SK-N-SH treated with all-trans-retinoic acid at 6 μM for 48 hours (cell line): ENCODE measurements around the gene TMEM125.

Experiments used
- ATAC-seq: fragments of 200-7000 bp; cut with Tn5 transposase; 3 replicates; pipeline ENCODE4 v1.9.1; 2020; ENCODE audit warnings: mild to moderate bottlenecking, moderate library complexity
- ARNTL ChIP-seq: fragments of 450-650 bp; formaldehyde crosslinking; IDR thresholded peaks from 2 replicates; pipeline ENCODE4 v1.5.0; 2020; ENCODE audit warnings: low read depth, mild to moderate bottlenecking, moderate library complexity, borderline replicate concordance
- BACH2 ChIP-seq: fragments of 250-450 bp; sonication (Bioruptor Pico); IDR thresholded peaks from 2 replicates; pipeline ENCODE4 v1.9.0; 2021; ENCODE audit warnings: mild to moderate bottlenecking, borderline replicate concordance
- CSDC2 ChIP-seq: fragments of 250-450 bp; sonication (Bioruptor Pico); IDR thresholded peaks from 2 replicates; pipeline ENCODE4 v1.5.0; 2020; ENCODE audit warnings: mild to moderate bottlenecking, moderate library complexity
- ESRRG ChIP-seq: fragments of 250-450 bp; sonication (Bioruptor Pico); IDR thresholded peaks from 2 replicates; pipeline ENCODE4 v1.6.1; 2021; ENCODE audit warnings: mild to moderate bottlenecking
- GLIS3 ChIP-seq: fragments of 250-450 bp; sonication (Bioruptor Pico); IDR thresholded peaks from 2 replicates; pipeline ENCODE4 v1.5.0; 2020; ENCODE audit warnings: mild to moderate bottlenecking, moderate library complexity
- ISL1 ChIP-seq: fragments of 250-450 bp; sonication (Bioruptor Pico); IDR thresholded peaks from 2 replicates; pipeline ENCODE4 v2.1.2; 2022; ENCODE audit warnings: mild to moderate bottlenecking, moderate library complexity
- OSR1 ChIP-seq: fragments of 250-450 bp; sonication (Bioruptor Pico); IDR thresholded peaks from 2 replicates; pipeline ENCODE4 v1.8.0; 2022; ENCODE audit warnings: moderate library complexity, mild to moderate bottlenecking, inconsistent platforms
- PPARA ChIP-seq: fragments of 250-450 bp; sonication (Bioruptor Pico); IDR thresholded peaks from 2 replicates; pipeline ENCODE4 v1.5.0; 2020; ENCODE audit warnings: mild to moderate bottlenecking, borderline replicate concordance
- RARB ChIP-seq: fragments of 250-450 bp; sonication (Bioruptor Pico); IDR thresholded peaks from 2 replicates; pipeline ENCODE4 v1.8.0; 2021; ENCODE audit warnings: mild to moderate bottlenecking, moderate library complexity
- SNAI2 ChIP-seq: fragments of 250-450 bp; sonication (Bioruptor Pico); IDR thresholded peaks from 2 replicates; pipeline ENCODE4 v1.5.0; 2020; ENCODE audit warnings: mild to moderate bottlenecking, moderate library complexity
- TCF4 ChIP-seq: fragments of 250-450 bp; sonication (Bioruptor Pico); IDR thresholded peaks from 2 replicates; pipeline ENCODE4 v1.8.0; 2021; ENCODE audit warnings: mild to moderate bottlenecking, moderate library complexity, borderline replicate concordance
- TOX ChIP-seq: fragments of 250-450 bp; sonication (Bioruptor Pico); IDR thresholded peaks from 2 replicates; pipeline ENCODE4 v1.8.0; 2021; ENCODE audit warnings: mild to moderate bottlenecking, moderate library complexity, borderline replicate concordance
- ZC3H10 ChIP-seq: fragments of 250-450 bp; sonication (Bioruptor Pico); IDR thresholded peaks from 2 replicates; pipeline ENCODE4 v1.5.1; 2021; ENCODE audit warnings: mild to moderate bottlenecking, moderate library complexity
- ZFP3 ChIP-seq: fragments of 250-450 bp; sonication (Bioruptor Pico); IDR thresholded peaks from 2 replicates; pipeline ENCODE4 v1.5.0; 2020; ENCODE audit warnings: mild to moderate bottlenecking, moderate library complexity
- ZFP30 ChIP-seq: fragments of 450-650 bp; formaldehyde crosslinking; IDR thresholded peaks from 2 replicates; pipeline ENCODE4 v1.5.0; 2022; ENCODE audit warnings: mild to moderate bottlenecking, moderate library complexity
- ZNF70 ChIP-seq: fragments of 450-650 bp; formaldehyde crosslinking; IDR thresholded peaks from 2 replicates; pipeline ENCODE4 v1.5.0; 2020; ENCODE audit warnings: mild to moderate bottlenecking, moderate library complexity
- ZNF8 ChIP-seq: fragments of 450-650 bp; formaldehyde crosslinking; IDR thresholded peaks from 2 replicates; pipeline ENCODE4 v1.5.0; 2020; ENCODE audit warnings: mild to moderate bottlenecking, moderate library complexity
- TF ChIP-seq, protein P1 (sequence below): fragments of 250-450 bp; sonication (Bioruptor Pico); IDR thresholded peaks from 2 replicates; pipeline ENCODE4 v1.8.0; 2020; ENCODE audit warnings: mild to moderate bottlenecking, moderate library complexity, borderline replicate concordance
- TF ChIP-seq, protein P2 (sequence below): fragments of 250-450 bp; sonication (Bioruptor Pico); IDR thresholded peaks from 2 replicates; pipeline ENCODE4 v1.5.1; 2021; ENCODE audit warnings: mild to moderate bottlenecking, moderate library complexity
- TF ChIP-seq, protein P3 (sequence below): fragments of 250-450 bp; sonication (Bioruptor Pico); IDR thresholded peaks from 2 replicates; pipeline ENCODE4 v1.8.0; 2021; ENCODE audit warnings: low read depth, mild to moderate bottlenecking, moderate library complexity, borderline replicate concordance

Gene TMEM125

DNA sequence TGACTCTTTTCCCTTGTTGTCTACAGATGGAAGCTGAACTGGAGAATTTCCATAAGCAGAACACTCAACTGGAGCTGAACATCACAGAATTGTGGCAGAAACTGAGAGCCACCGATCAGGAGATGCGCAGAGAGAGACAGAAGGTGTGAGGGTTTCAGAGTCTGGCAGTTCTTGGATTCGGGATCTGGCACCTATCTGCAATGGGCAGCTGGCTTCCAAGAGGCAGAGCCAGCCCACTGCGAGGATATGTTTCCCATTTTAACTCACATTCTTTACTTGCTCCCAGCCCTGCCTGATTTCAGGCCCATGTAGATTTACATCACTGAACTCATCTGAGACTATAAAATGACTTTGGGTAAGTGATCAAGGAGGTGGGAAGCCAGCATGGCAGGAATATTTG is 37.3 kb upstream of the TMEM125 start (continued):
- TF ChIP-seq, protein P1, sequence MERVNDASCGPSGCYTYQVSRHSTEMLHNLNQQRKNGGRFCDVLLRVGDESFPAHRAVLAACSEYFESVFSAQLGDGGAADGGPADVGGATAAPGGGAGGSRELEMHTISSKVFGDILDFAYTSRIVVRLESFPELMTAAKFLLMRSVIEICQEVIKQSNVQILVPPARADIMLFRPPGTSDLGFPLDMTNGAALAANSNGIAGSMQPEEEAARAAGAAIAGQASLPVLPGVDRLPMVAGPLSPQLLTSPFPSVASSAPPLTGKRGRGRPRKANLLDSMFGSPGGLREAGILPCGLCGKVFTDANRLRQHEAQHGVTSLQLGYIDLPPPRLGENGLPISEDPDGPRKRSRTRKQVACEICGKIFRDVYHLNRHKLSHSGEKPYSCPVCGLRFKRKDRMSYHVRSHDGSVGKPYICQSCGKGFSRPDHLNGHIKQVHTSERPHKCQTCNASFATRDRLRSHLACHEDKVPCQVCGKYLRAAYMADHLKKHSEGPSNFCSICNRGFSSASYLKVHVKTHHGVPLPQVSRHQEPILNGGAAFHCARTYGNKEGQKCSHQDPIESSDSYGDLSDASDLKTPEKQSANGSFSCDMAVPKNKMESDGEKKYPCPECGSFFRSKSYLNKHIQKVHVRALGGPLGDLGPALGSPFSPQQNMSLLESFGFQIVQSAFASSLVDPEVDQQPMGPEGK (CRISPR knock-in tag) = no peak
- TF ChIP-seq, all 23 proteins: peak for 0

DNA sequence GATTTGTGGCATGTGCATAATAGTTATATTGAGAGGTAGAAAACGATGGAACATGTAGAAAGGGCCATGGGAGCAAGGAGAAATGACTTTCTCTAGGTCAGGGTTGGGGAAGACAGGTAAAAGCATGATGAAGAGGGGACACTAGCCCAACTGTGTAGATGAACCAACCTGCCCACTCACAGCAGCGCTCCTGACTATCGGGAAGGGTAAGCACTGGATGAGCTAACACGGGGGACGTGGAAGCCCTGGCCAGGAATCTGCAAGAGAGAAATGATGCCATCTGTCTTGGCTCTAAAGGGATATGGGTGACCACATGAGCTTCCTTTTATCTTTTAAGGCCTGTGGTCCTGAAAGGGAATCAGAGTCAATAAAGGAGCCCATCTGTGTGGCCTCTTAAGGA is 36.2 kb upstream of the TMEM125 start:
- TF ChIP-seq ZNF70 (CRISPR knock-in tag) = no peak
- TF ChIP-seq, protein P2, sequence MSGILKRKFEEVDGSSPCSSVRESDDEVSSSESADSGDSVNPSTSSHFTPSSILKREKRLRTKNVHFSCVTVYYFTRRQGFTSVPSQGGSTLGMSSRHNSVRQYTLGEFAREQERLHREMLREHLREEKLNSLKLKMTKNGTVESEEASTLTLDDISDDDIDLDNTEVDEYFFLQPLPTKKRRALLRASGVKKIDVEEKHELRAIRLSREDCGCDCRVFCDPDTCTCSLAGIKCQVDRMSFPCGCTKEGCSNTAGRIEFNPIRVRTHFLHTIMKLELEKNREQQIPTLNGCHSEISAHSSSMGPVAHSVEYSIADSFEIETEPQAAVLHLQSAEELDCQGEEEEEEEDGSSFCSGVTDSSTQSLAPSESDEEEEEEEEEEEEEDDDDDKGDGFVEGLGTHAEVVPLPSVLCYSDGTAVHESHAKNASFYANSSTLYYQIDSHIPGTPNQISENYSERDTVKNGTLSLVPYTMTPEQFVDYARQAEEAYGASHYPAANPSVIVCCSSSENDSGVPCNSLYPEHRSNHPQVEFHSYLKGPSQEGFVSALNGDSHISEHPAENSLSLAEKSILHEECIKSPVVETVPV = no peak
- no peak for TF ChIP-seq ZNF8 (CRISPR knock-in tag)
- TF ChIP-seq OSR1 (CRISPR knock-in tag) = no peak
- TF ChIP-seq, protein P1 (CRISPR knock-in tag) = no peak
- TF ChIP-seq ZFP30 (CRISPR knock-in tag) = no peak
- no peak for TF ChIP-seq ZFP3 (CRISPR knock-in tag)
- no peak for TF ChIP-seq BACH2 (CRISPR knock-in tag)
- no peak for TF ChIP-seq ISL1 (CRISPR knock-in tag)
- ATAC-seq = no peak

DNA sequence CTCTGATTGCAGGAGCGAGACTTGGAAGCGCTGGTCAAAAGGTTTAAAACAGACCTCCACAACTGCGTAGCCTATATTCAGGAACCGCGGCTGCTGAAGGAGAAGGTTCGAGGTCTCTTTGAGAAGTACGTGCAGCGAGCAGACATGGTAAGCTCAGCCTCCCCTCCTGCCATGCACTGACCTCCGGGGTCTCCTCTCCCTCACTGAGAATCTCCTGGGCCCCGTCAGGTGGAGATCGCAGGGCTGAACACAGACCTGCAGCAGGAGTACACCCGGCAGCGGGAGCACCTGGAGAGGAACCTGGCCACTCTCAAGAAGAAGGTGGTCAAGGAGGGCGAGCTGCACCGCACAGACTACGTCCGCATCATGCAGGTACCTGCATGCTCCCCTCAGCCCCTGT is 35.5 kb upstream of the TMEM125 start:
- TF ChIP-seq TOX = no peak
- TF ChIP-seq, protein P2 = no peak
- TF ChIP-seq TCF4 (CRISPR knock-in tag) = no peak
- TF ChIP-seq PPARA (CRISPR knock-in tag) = no peak
- no peak for TF ChIP-seq ARNTL (CRISPR knock-in tag)
- no peak for TF ChIP-seq ZNF70 (CRISPR knock-in tag)
- TF ChIP-seq OSR1 (CRISPR knock-in tag) = no peak
- TF ChIP-seq SNAI2 (CRISPR knock-in tag) = no peak
- no peak for TF ChIP-seq ZFP3 (CRISPR knock-in tag)
- TF ChIP-seq, protein P3, sequence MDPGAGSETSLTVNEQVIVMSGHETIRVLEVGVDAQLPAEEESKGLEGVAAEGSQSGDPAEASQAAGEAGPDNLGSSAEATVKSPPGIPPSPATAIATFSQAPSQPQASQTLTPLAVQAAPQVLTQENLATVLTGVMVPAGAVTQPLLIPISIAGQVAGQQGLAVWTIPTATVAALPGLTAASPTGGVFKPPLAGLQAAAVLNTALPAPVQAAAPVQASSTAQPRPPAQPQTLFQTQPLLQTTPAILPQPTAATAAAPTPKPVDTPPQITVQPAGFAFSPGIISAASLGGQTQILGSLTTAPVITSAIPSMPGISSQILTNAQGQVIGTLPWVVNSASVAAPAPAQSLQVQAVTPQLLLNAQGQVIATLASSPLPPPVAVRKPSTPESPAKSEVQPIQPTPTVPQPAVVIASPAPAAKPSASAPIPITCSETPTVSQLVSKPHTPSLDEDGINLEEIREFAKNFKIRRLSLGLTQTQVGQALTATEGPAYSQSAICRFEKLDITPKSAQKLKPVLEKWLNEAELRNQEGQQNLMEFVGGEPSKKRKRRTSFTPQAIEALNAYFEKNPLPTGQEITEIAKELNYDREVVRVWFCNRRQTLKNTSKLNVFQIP (CRISPR knock-in tag) = no peak
- TF ChIP-seq CSDC2 (CRISPR knock-in tag) = no peak
- TF ChIP-seq, protein P1 (CRISPR knock-in tag) = no peak
- no peak for TF ChIP-seq ZFP30 (CRISPR knock-in tag)
- no peak for TF ChIP-seq RARB
- no peak for TF ChIP-seq BACH2 (CRISPR knock-in tag)
- no peak for TF ChIP-seq GLIS3
- no peak for TF ChIP-seq ESRRG
- TF ChIP-seq ZC3H10 (CRISPR knock-in tag) = no peak

More for the DNA sequence above, 35.5 kb upstream of the TMEM125 start:
- ATAC-seq = no peak
